AML-193 (cell line): Measurements from ENCODE around the gene NET1.

ENCODE experiments used
- DNase-seq, 2 experiments: peaks; one replicate each; lab custom pipeline; 2025; lab: John Stamatoyannopoulos, UW

NET1 gene

DNA sequence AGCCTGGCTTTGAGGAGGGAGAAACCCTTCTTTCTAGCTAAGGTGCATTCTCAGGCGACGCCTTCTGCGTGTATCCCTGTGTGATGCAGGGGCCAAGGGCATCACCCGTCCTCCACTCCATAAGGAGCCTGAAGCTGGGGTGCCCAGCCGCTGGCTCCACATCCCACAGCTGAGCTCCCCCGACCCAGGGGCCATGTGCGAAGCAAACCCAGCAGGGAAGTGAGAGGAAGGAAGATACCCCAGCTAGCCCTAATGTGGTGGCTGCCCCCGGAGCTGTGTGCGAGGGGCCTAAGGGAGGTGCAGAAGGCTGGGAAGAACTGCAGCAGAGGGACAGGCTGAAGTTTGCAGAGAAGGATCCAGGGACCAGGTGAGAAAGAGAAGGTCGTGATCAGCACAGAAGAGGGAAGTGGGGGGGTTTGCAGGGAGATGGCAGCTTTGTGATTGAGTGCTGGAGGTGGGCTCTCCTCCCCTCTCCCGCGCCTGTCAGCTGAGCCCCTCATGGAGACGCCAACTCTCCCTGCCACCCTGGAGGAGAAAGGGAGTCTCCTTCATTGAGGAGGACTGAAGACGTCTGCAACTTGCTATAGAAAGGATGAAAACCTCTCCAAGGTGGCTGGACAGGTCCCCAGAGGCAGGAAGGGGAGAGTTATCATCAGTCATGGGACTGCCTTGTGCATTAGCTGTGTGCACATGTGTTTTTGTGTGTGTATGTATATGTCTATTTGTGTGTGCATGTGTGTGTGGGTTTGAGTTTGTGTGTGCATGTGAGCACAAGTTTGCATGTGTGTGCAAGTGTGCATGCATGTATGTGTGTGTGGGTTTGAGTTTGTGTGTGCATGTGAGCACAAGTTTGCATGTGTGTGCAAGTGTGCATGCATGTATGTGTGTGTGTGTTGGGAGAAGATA is 90.5 kb downstream of the NET1 start:
- DNase-seq: no peak

DNA sequence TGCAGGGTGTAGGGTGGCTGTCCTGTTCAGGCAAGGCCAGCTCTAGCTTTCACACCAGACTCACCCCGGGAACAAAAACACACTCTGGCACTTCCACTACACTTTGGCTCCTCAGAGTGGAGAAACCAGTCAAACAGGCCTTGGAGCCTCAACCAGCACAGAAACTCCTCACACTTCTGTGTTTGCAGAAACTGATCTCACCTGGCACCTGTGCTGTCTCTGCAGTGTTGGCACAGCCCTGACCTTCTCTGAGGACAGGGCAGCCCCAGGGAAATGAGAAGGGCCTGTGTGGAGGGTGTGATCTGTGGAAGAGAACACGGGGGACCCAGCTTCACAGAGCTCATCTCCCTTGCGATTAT is 91.1 kb downstream of the NET1 start:
- no peak for DNase-seq

DNA sequence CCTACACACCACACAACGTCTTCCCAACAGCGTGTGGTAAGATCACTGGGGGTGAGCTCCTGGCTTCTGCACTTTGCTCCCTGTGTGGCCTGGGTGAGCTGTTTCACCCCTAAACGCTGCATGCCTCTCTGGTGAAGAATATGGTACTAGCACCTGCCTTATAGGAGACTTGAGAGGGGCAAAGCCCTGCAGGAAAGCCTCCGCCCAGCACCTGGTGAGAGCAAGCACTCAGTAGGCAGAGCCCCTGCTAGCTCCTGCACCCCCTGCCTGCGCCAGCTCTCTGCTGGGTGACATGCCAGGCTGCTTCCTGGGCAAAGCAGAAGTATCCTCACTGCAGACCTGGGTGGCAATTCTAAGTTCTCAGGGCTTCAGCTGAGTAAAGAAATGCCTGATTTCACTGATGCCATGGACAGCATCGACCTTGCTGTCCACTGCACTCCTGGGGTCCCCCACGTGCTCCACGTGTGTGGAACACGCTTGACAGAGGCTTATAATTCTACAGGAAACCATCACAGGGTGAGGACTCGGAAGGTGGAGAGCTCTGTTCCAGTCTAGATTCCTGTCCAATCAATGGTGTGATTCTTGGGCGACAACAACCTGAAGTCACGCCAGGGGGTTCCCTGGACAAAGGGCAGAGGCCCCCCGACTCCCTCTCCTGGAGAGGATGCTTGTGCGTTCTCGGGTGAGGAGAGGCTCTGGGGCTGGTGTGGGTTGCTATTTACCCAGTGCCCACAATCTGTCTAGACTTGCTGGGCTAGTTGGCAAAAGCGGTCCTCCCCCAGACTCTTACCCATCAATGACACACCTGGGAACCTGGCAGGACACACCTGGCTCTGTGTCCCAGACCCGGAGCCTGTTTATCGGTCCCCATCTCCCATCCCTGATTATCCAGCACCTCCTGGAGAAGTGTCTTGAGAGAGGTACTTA is 92.1 kb downstream of the NET1 start:
- no peak for DNase-seq

DNA sequence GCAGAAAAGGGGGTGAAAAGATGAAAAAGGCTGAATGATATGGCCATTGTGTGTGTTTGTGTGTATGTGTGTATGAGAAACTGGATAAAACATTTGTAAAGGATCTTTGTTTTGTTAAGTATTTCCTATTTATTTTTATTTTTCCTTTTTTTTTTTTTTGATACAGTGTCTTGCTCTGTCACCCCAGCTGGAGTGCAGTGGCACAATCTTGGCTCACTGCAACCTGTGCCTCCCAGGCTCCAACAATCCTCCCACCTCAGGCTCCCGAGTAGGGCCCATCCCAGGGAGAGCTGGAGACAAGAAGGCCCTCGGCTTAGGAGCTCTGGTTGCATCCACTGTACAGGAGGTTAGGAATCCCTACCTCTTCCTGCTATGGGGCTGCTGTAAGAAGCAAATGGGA is 93.9 kb downstream of the NET1 start:
- DNase-seq: no peak

DNA sequence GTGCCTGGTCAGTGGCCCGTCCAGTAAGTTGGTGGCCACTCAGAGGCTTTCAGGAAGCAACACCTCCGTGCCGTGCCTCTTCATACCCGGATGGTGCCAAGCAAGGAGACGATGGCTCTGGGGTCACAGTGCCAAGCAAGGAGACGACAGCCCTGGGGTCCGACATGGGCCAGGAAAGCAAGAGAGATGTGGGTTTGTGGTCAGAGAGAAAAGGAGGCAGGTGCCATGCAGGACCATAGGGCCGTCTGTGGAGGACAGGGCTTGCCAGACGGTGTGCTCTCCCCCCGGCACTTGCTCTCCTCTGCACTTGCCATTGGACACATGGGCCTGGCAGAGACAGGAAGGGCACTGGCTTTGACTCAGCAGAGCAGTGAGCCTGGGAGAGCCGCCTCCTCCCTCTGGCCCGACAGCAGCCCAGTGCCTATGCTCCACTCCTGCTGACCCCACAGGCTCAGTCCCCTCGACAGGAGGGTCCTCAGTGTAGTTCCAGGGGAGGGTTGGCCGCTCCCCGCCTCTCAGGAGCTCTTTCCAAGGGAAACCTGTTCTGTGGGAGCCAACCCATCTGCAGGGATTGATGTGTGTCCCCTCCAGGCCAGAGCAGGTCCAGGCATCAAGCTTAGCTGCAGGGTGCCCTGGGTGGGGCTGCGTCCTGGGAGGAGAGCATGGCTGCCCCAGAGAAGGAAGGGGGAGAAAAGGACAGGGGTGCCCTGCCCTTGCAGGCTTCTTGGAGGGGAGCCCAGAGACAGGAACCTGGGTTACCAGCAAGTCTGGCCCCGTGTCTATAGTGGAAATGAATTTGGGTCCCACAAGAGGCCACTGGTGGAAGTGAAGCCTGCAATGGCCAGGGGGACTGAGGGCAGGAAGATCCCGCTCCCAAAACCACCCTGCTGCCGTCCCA is 94.6 kb downstream of the NET1 start:
- no peak for DNase-seq

DNA sequence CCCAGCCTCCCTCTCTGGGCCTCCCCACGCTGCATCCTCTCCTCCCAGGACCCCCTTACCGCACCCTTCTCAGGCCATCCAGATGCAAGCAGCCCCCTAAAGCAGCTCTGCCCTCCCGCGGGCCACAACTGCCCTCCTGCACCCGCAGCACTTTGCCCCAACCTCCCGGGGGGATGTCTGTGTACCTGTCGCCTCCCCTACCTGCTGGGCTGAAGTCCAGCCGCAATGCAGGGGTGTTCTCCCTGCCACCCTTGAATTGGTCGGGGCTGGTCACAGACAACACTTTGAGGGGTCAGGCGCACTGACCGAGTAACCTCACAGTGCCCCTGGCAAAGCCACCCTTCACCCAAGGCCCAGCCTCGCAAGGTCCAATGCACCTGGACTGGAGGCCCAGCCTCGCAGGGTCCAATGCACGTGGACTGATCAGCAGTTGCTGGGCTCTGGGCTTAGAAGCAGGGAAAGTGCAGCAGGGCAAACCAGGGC is 95.3 kb downstream of the NET1 start:
- DNase-seq: no peak

DNA sequence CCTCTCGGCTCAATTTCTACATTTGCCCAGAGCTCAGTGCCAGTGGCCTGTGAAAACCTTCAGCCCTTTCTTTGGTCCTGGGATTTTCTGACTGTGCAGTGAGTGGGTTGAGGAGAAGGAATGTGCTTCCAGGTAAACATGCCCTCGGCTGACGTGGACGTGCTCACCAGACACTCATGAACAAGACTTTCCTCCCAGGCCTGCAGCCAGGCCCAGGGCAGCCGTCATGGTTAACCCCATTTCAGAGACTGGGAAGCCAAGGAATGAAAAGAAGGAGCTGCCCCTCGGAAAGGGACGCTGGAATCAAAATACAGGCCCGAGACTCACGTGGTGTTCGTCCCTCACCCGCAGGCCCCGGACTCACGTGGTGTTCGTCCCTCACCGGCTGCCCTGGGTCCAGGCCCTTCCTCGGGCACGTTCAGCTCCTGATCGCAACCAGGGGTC is 95.8 kb downstream of the NET1 start:
- DNase-seq: no peak
